Articular chondrocyte of knee joint (primary cell): ENCODE results near the gene MAP2K2. TPM values are rescaled to one million over a fixed set of nuclear protein-coding genes. Genes with fewer than 3 reads are reported as not detected.

Experiments used
- small RNA-seq: library from RNA; depleted of rRNA; stranded (forward); fragments of <200 nt; gene quantifications from one replicate; pipeline ENCODE3, GENCODE V24; 2012
- total RNA-seq: library from RNA; depleted of rRNA; stranded (reverse); fragments of >200 nt; gene quantifications from 2 replicates; pipeline ENCODE4 v1.2.3, GENCODE V29; 2012

Gene MAP2K2
- 146 and 215 TPM in 2 replicates for total RNA-seq

DNA sequence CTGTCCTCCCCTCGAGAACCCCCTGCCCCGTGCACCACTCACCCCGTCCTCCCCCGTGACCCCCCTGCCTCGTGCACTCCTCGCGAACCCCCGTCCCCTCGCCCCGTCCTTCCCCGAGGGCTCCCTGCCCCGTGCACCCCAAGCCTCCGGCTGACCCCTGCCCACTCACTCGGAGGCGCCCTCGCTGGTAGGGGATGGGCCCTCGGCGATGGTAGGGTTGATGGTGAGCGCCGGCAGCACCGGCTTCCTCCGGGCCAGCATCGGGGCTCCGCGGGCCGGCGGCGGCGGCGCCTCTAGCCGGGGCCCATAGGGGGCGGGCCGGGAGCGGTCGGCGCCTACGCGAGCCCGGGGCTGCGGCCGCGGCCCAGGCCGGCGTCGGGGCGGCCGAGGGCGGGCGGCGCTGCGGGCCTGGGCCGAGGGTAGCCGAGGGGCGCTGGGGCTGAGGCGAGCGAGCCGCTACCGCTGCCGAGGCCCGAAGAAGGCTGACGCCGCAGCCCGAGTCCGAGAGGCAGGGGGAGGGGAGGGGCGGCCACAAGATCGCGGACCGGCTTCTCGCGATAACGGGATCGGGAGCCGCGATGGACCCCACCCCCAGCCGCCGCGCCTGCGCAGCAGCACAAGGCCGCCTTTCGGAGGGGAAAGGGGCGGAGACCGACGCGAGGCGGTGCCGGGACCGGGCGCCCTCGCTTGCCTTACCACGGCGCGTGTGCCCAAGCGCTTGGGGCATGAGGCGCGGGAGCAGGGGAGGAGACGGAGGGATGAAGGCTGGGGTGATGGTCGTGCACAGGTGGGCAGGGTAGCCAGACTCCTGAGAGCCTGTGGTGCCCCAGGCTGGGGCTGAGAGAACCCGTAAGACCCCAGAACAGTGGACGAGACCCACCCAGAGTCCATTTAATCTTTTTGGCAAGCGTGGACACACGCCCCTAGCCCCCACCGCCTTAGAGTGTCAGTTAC, at the start of gene MAP2K2:
Gene MAP2K2 (minus strand): TSS at position 508 of the 954 bp plus-strand sequence. CDS start 247 bp downstream, at position 261.

DNA sequence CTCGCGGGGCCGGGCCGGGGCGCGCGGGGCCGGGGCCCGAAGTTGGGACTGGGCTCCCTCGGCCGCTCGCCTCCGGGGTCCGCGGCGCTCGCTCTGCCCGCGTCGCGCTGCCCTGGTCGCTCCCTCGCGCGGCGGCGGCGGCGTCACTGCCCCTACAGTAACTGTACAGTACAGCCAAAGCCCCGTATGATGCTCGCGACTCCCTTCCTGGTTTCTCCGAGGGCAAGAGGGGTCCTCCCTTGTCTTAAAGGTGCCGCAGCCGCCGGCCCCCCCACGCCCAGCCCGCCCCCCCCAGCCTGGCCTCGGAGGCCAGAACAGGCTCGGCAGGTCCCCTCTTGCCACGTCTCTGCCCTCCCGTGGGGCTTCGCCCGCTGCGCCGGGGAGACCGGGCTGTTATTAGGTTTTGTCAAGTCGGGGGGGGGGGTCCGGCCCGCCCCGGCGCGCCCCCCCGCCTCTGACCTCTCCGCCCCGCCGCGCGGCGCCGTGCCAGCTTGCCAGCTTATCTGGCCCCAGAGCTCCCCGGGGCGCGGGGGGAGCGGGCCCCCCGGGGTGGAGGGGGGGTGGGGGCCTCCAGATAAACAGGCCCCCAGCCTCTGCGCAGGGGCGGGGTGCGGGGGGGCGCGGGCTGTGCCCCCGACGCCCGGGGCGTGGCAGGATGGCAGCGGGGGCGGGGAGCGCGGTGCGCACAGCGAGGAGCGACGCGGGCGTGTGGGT, 57.1 kb downstream of the MAP2K2 start, which contains the start of gene ZBTB7A:
Gene ZBTB7A (minus strand): TSS at position 218 of the 714 bp plus-strand sequence. CDS start 11,667 bp downstream, outside the sequence.

Small RNA genes lying within 50 kb of the gene (small RNA-seq; reads per million reads assigned to genes)
- gene RF00017 = not detected

Other genes with a start within 250 kb of the MAP2K2 start
- under 0.01 and 0.32 TPM in 2 replicates for gene ATCAY, start 243.4 kb downstream of the MAP2K2 start, total RNA-seq
- gene NMRK2, start 191.1 kb downstream of the MAP2K2 start, total RNA-seq = not detected in 2 replicates
- 77.7 and 81.7 TPM in 2 replicates for gene DAPK3, start 153.0 kb downstream of the MAP2K2 start, total RNA-seq
- 1,978 and 3,029 TPM in 2 replicates for gene EEF2, start 138.7 kb downstream of the MAP2K2 start, total RNA-seq
- gene PIAS4, start 116.4 kb downstream of the MAP2K2 start, total RNA-seq = 14.6 and 20.0 TPM in 2 replicates
- gene ZBTB7A, start 57.2 kb downstream of the MAP2K2 start, total RNA-seq = 27.8 and 28.4 TPM in 2 replicates
- not detected in 2 replicates for gene CREB3L3, start 29.5 kb upstream of the MAP2K2 start, total RNA-seq
- gene SIRT6, start 58.4 kb upstream of the MAP2K2 start, total RNA-seq = 8.8 and 11.7 TPM in 2 replicates
- 0.91 and 0.97 TPM in 2 replicates for gene ANKRD24, start 58.6 kb upstream of the MAP2K2 start, total RNA-seq
- gene EBI3, start 105.4 kb upstream of the MAP2K2 start, total RNA-seq = not detected in 2 replicates
- gene YJU2, start 123.0 kb upstream of the MAP2K2 start, total RNA-seq = 15.0 and 15.2 TPM in 2 replicates
- gene SHD, start 155.1 kb upstream of the MAP2K2 start, total RNA-seq = not detected in 2 replicates
- not detected in 2 replicates for gene TMIGD2, start 178.3 kb upstream of the MAP2K2 start, total RNA-seq
- gene FSD1, start 180.5 kb upstream of the MAP2K2 start, total RNA-seq = 1.1 and 1.4 TPM in 2 replicates
- gene STAP2, start 214.7 kb upstream of the MAP2K2 start, total RNA-seq = 2.4 and 3.9 TPM in 2 replicates
- 7.4 and 7.7 TPM in 2 replicates for gene MPND, start 219.4 kb upstream of the MAP2K2 start, total RNA-seq